IMR-90 (cell line): ENCODE results near the gene WBP11. TPM values are rescaled to one million over a fixed set of nuclear protein-coding genes. Genes with fewer than 3 reads are reported as not detected.
A peak's percentile ranks its signal among the peaks of the same experiment; 100 is the strongest.

ENCODE experiments used
- ATAC-seq: fragments of 200-7000 bp; cut with Tn5 transposase; 2 replicates; pipeline ENCODE4 v1.9.1; 2020; ENCODE audit warnings: low read depth, mild to moderate bottlenecking, moderate library complexity
- Bru-seq: library from RNA; stranded (reverse); fragments of 400-500 nt; gene quantifications from one replicate; lab custom pipeline; 2021; lab: Mats Ljungman, UMichigan
- BruChase-seq, 2 experiments: library from RNA; stranded (reverse); fragments of 400-500 nt; gene quantifications; one replicate each; lab custom pipeline; 2021; lab: Mats Ljungman, UMichigan
- BruUV-seq: library from RNA; stranded (reverse); fragments of 400-500 nt; replicated peaks from 2 replicates; lab custom pipeline; 2021; lab: Mats Ljungman, UMichigan
- CTCF ChIA-PET: fragments of 300-600 bp; formaldehyde crosslinking; extraction: SDS; loops from one replicate; lab custom pipeline; 2021; ENCODE audit warnings: antibody characterized with exemption; lab: Yijun Ruan, JAX
- POLR2A ChIA-PET: fragments of 300-600 bp; sonication (Branson Sonifier 250); formaldehyde crosslinking; loops from one replicate; lab custom pipeline; 2022; ENCODE audit warnings: antibody characterized with exemption; ENCODE audit not compliant: unreplicated experiment; lab: Charles Lee
- DNase-seq: peaks from one replicate; pipeline ENCODE4 v3.0.0; 2013
- H2AFZ ChIP-seq: replicated peaks from 2 replicates; pipeline ENCODE3; 2013; ENCODE audit warnings: low read length, mild to moderate bottlenecking; ENCODE audit not compliant: poor library complexity
- H2AK5ac ChIP-seq: 2 replicates; pipeline ENCODE4 v1.6.1; 2013; ENCODE audit warnings: low read depth, low read length, inconsistent platforms
- H2AK9ac ChIP-seq: replicated peaks from 2 replicates; pipeline ENCODE3; 2013; ENCODE audit warnings: mild to moderate bottlenecking, low read depth, low read length, moderate library complexity; ENCODE audit not compliant: poor library complexity
- H2BK120ac ChIP-seq: 2 replicates; pipeline ENCODE4 v1.6.1; 2013; ENCODE audit warnings: low read depth, low read length, inconsistent platforms
- H2BK15ac ChIP-seq: 3 replicates; pipeline ENCODE4 v1.6.1; 2013; ENCODE audit warnings: low read depth, low read length, inconsistent platforms
- H2BK20ac ChIP-seq: 2 replicates; pipeline ENCODE4 v1.6.1; 2013; ENCODE audit warnings: low read depth, mild to moderate bottlenecking, inconsistent platforms, low read length, moderate library complexity
- H2BK5ac ChIP-seq: 2 replicates; pipeline ENCODE4 v1.6.1; 2013; ENCODE audit warnings: mild to moderate bottlenecking, low read depth, low read length, inconsistent platforms; ENCODE audit not compliant: poor library complexity, severe bottlenecking
- H3K14ac ChIP-seq: replicated peaks from 2 replicates; pipeline ENCODE4 v1.6.1; 2013; ENCODE audit warnings: low read depth, low read length, inconsistent platforms
- H3K18ac ChIP-seq: 2 replicates; pipeline ENCODE4 v1.6.1; 2013; ENCODE audit warnings: low read depth, low read length, control low read depth
- H3K23ac ChIP-seq: 2 replicates; pipeline ENCODE4 v1.6.1; 2013; ENCODE audit warnings: low read depth, low read length, inconsistent platforms
- H3K27ac ChIP-seq: 2 replicates; pipeline ENCODE4 v1.5.1; 2013; ENCODE audit warnings: mild to moderate bottlenecking, control low read depth, low read length; ENCODE audit not compliant: insufficient read depth
- H3K27me3 ChIP-seq: 2 replicates; pipeline ENCODE4 v1.6.1; 2013; ENCODE audit warnings: low read length; ENCODE audit not compliant: control insufficient read depth, insufficient read depth
- H3K36me3 ChIP-seq: 2 replicates; pipeline ENCODE4 v1.6.1; 2013; ENCODE audit warnings: low read length, mixed read lengths; ENCODE audit not compliant: control insufficient read depth, insufficient read depth
- H3K4ac ChIP-seq: 2 replicates; pipeline ENCODE4 v1.6.1; 2013; ENCODE audit warnings: low read depth, low read length, inconsistent platforms
- H3K4me1 ChIP-seq: 2 replicates; pipeline ENCODE4 v1.6.1; 2013; ENCODE audit warnings: low read length, mixed read lengths; ENCODE audit not compliant: control insufficient read depth, insufficient read depth
- H3K4me2 ChIP-seq: 2 replicates; pipeline ENCODE4 v1.6.1; 2013; ENCODE audit warnings: low read depth, mild to moderate bottlenecking, control low read depth, low read length, moderate library complexity
- H3K4me3 ChIP-seq: 2 replicates; pipeline ENCODE4 v1.5.1; 2013; ENCODE audit warnings: low read depth, mild to moderate bottlenecking, control low read depth, low read length, moderate library complexity; ENCODE audit not compliant: insufficient read depth
- H3K56ac ChIP-seq: 2 replicates; pipeline ENCODE4 v1.6.1; 2013; ENCODE audit warnings: low read length, inconsistent platforms; ENCODE audit not compliant: insufficient read depth; ENCODE audit errors: extremely low read depth
- H3K79me1 ChIP-seq, 2 experiments: 2 replicates each; pipeline ENCODE4 v1.6.1; 2013; ENCODE audit warnings: low read length in 2 of 2, inconsistent platforms in 1 of 2, low read depth in 1 of 2
- H3K9ac ChIP-seq: 2 replicates; pipeline ENCODE4 v1.6.1; 2013; ENCODE audit warnings: low read depth, low read length, control low read depth
- H3K9me1 ChIP-seq: 2 replicates; pipeline ENCODE4 v1.6.1; 2013; ENCODE audit warnings: low read length, inconsistent platforms; ENCODE audit not compliant: insufficient read depth
- H3K9me3 ChIP-seq: 2 replicates; pipeline ENCODE4 v1.6.1; 2013; ENCODE audit warnings: low read length; ENCODE audit not compliant: control insufficient read depth, insufficient read depth
- H4K20me1 ChIP-seq: 2 replicates; pipeline ENCODE4 v1.6.1; 2013; ENCODE audit warnings: low read length, inconsistent platforms; ENCODE audit not compliant: insufficient read depth
- H4K5ac ChIP-seq: 2 replicates; pipeline ENCODE4 v1.6.1; 2013; ENCODE audit warnings: mild to moderate bottlenecking, low read depth, low read length, control low read depth
- H4K8ac ChIP-seq, 2 experiments: 2 replicates each; pipeline ENCODE4 v1.6.1; 2013; ENCODE audit warnings: low read depth in 2 of 2, low read length in 2 of 2, control low read depth in 1 of 2, inconsistent platforms in 1 of 2
- H4K91ac ChIP-seq: 2 replicates; pipeline ENCODE4 v1.6.1; 2013; ENCODE audit warnings: low read depth, low read length, inconsistent platforms; ENCODE audit not compliant: insufficient read depth
- BHLHE40 ChIP-seq: fragments of 150-350 bp; IDR thresholded peaks from 2 replicates; pipeline ENCODE4 v1.6.1; 2016; ENCODE audit warnings: mild to moderate bottlenecking, low read depth, low read length
- CEBPB ChIP-seq: IDR thresholded peaks from 2 replicates; pipeline ENCODE4 v1.6.1; 2012; ENCODE audit warnings: low read depth, low read length, improper control_type of control experiment
- ELK1 ChIP-seq: fragments of 150-350 bp; IDR thresholded peaks from 2 replicates; pipeline ENCODE4 v1.6.1; 2016; ENCODE audit warnings: low read depth, mild to moderate bottlenecking, low read length, moderate library complexity, borderline replicate concordance
- MAFK ChIP-seq: IDR thresholded peaks from 2 replicates; pipeline ENCODE4 v1.6.1; 2012; ENCODE audit warnings: low read depth, low read length, improper control_type of control experiment
- MAZ ChIP-seq: IDR thresholded peaks from 2 replicates; pipeline ENCODE4 v1.6.1; 2012; ENCODE audit warnings: low read depth, mild to moderate bottlenecking, low read length, improper control_type of control experiment, moderate library complexity, borderline replicate concordance
- MXI1 ChIP-seq: IDR thresholded peaks from 2 replicates; pipeline ENCODE4 v1.6.1; 2012; ENCODE audit warnings: low read depth, mild to moderate bottlenecking, low read length, moderate library complexity, borderline replicate concordance
- POLR2A ChIP-seq: IDR thresholded peaks from 2 replicates; pipeline ENCODE4 v1.6.1; 2012; ENCODE audit warnings: mild to moderate bottlenecking, low read depth, low read length
- RAD21 ChIP-seq: IDR thresholded peaks from 2 replicates; pipeline ENCODE4 v1.6.1; 2012; ENCODE audit warnings: low read length, improper control_type of control experiment
- RCOR1 ChIP-seq: IDR thresholded peaks from 2 replicates; pipeline ENCODE4 v1.6.1; 2012; ENCODE audit warnings: mild to moderate bottlenecking, low read length, improper control_type of control experiment; ENCODE audit not compliant: insufficient replicate concordance
- WGBS, 2 experiments: methylation state at CpG; one replicate each; pipeline versions ENCODE4 v1.1.5 to v1.1.7; 2013; ENCODE audit warnings: missing lambda C conversion rate in 2 of 2; ENCODE audit not compliant: insufficient read length in 1 of 2; ENCODE audit errors: extremely low coverage in 2 of 2; 5-methylcytosine and 5-hydroxymethylcytosine counted together
- dilution Hi-C: fragments of 300-500 bp; cut with HindIII; formaldehyde crosslinking; loops from one replicate; pipeline ENCODE4 v1.14.3; 2018; ENCODE audit warnings: low sequenced_read_pairs; ENCODE audit not compliant: unreplicated experiment
- in situ Hi-C: fragments of 300-500 bp; cut with MboI; formaldehyde crosslinking; loops from 3 replicates; pipeline ENCODE4 v1.14.3; 2019; ENCODE audit warnings: low sequenced_read_pairs, inconsistent platforms, mixed read lengths
- intact Hi-C: fragments of 100-400 bp; cut with micrococcal nuclease; formaldehyde crosslinking; loops from 2 replicates; pipeline ENCODE4 v1.10.0; 2022
- long read RNA-seq: library from polyadenylated mRNA; unstranded; transcript quantifications from one replicate; pipeline ENCODE4 v2.0.0, GENCODE V29; 2021; ENCODE audit not compliant: unreplicated experiment
- polyA plus RNA-seq, 3 experiments: library from polyadenylated mRNA; depleted of rRNA; stranded (reverse); fragments of >200 nt; gene quantifications; 2 replicates each; pipeline ENCODE4 v1.2.3, GENCODE V29; 2012; ENCODE audit warnings: low replicate concordance in 1 of 3
- total RNA-seq: library from RNA; depleted of rRNA; stranded (reverse); fragments of >200 nt; gene quantifications from 2 replicates; pipeline ENCODE4 v1.2.3, GENCODE V29; 2012; rRNA removed
- TF ChIP-seq, protein P1 (sequence below): conservative IDR thresholded peaks from 2 replicates; pipeline ENCODE4 v1.5.1; 2012; ENCODE audit warnings: mild to moderate bottlenecking, low read depth, low read length, improper control_type of control experiment

The WBP11 gene
- total RNA-seq (2.5 and 3.9 TPM in 2 replicates), polyA plus RNA-seq (2012; rRNA removed) (18.1 and 18.3 TPM in 2 replicates), Bru-seq, nascent RNA (percentile 84 among the genes with signal in this experiment), BruChase-seq, experiment 1, labeled RNA remaining after a 6-hour chase (percentile 81 among the genes with signal in this experiment), BruChase-seq, experiment 2, labeled RNA remaining after a 2-hour chase (percentile 81 among the genes with signal in this experiment)
- 5.3 and 7.4 TPM in 2 replicates for polyA plus RNA-seq (2012; cell fraction: cytosol; rRNA removed)
- 9.1 and 17.6 TPM in 2 replicates for polyA plus RNA-seq (2012; cell fraction: nucleus; rRNA removed; ENCODE audit: low replicate concordance)
- long read RNA-seq, full-length matches to known transcripts, result 4 of 24 reads
- long read RNA-seq, partial matches to known transcripts, result 18 of 24 reads
- long read RNA-seq, other reads (novel, unspliced or antisense), result 2 of 24 reads

GRCh38 chr12:14803011-14803829, at the start of gene WBP11, which contains the start of gene C12orf60:
Gene WBP11 (minus strand): TSS chr12:14803478. CDS start chr12:14801383, 2,095 bp downstream.
Gene C12orf60 (plus strand): TSS chr12:14803670. CDS start chr12:14822936, 19,266 bp downstream.
- H3K4me2 ChIP-seq, result peak within 1 kb of the TSS; percentile 95
- in situ Hi-C loops, result no loop called here
- H2BK120ac ChIP-seq, result peak within 1 kb of the TSS; percentile 44
- H3K56ac ChIP-seq, result peak within 1 kb of the TSS; percentile 97
- no peaks in the 10 kb centered on the region for H4K20me1 ChIP-seq
- peak within 1 kb of the TSS; percentile 90 for H3K14ac ChIP-seq
- H4K5ac ChIP-seq, result peak within 1 kb of the TSS; percentile 42
- CTCF ChIA-PET, result interaction anchor here (1.1 kb wide), 1 partner anchor 41 kb away, joined by 3 read pairs; no protein-coding TSS in a partner anchor
- no peaks in the 10 kb centered on the region for H3K9me1 ChIP-seq
- no peaks in the 10 kb centered on the region for H3K4me1 ChIP-seq
- H4K91ac ChIP-seq, result peak within 1 kb of the TSS; percentile 56
- peak within 1 kb of the TSS; percentile 78 for H2BK5ac ChIP-seq
- 1% methylated on average over 14 of the region's 50 CpGs; no CpG with 5 or more reads in 1 of the 2 experiments for WGBS, 2 experiments
- peak; percentile 99 for ATAC-seq
- H4K8ac ChIP-seq, result peak within 1 kb of the TSS; percentile 69 to 95
- H2BK20ac ChIP-seq, result peak within 1 kb of the TSS; percentile 22; the same call in 1 of the 2 replicates
- POLR2A ChIA-PET, result interaction anchor here (0.6 kb wide), 1 partner anchor 43 kb away, joined by 4 read pairs; no protein-coding TSS in a partner anchor
- intact Hi-C loops, result loop anchor here (1.0 to 2.0 kb wide), 2 partner anchors 29 to 34 kb away; a partner anchor contains a TSS
- DNase-seq, result peak; percentile 99
- BruUV-seq, result TSS peak; percentile 71
- H2BK15ac ChIP-seq, result no peak within 1 kb of the TSS
- peak within 1 kb of the TSS; percentile 44 for H3K18ac ChIP-seq
- peak within 1 kb of the TSS; percentile 82 for H3K27ac ChIP-seq
- dilution Hi-C loops, result no loop called here
- peaks cover 5% of the 10 kb centered on the region for H3K36me3 ChIP-seq
- peak within 1 kb of the TSS; percentile 56 for H3K4ac ChIP-seq
- no peaks in the 10 kb centered on the region for H3K27me3 ChIP-seq
- H3K79me1 ChIP-seq, result peaks cover 4 to 10% of the 10 kb centered on the region in 2 experiments; a peak in 3 of 4 replicates
- H3K23ac ChIP-seq, result peak within 1 kb of the TSS; percentile 89
- H2AK5ac ChIP-seq, result 0 out of 2 replicates have a peak within 1 kb of the TSS, but pooled peaks have one; percentile 13
- H2AFZ ChIP-seq, result peak within 1 kb of the TSS; percentile 89
- no peaks in the 10 kb centered on the region for H3K9me3 ChIP-seq
- H2AK9ac ChIP-seq, result peak within 1 kb of the TSS; percentile 31
- peak within 1 kb of the TSS; percentile 87 for H3K9ac ChIP-seq
- peak within 1 kb of the TSS; percentile 92 for H3K4me3 ChIP-seq
- TF ChIP-seq RCOR1, result no peak
- no peak for TF ChIP-seq ELK1
- TF ChIP-seq MAFK, result no peak
- TF ChIP-seq MAZ, result peak; percentile 14; the same call in 1 of the 2 replicates
- TF ChIP-seq BHLHE40, result no peak
- peak; percentile 57; the same call in 1 of the 2 replicates for TF ChIP-seq MXI1
- peak; percentile 89 for TF ChIP-seq POLR2A
- no peak for TF ChIP-seq RAD21
- TF ChIP-seq, protein P1, sequence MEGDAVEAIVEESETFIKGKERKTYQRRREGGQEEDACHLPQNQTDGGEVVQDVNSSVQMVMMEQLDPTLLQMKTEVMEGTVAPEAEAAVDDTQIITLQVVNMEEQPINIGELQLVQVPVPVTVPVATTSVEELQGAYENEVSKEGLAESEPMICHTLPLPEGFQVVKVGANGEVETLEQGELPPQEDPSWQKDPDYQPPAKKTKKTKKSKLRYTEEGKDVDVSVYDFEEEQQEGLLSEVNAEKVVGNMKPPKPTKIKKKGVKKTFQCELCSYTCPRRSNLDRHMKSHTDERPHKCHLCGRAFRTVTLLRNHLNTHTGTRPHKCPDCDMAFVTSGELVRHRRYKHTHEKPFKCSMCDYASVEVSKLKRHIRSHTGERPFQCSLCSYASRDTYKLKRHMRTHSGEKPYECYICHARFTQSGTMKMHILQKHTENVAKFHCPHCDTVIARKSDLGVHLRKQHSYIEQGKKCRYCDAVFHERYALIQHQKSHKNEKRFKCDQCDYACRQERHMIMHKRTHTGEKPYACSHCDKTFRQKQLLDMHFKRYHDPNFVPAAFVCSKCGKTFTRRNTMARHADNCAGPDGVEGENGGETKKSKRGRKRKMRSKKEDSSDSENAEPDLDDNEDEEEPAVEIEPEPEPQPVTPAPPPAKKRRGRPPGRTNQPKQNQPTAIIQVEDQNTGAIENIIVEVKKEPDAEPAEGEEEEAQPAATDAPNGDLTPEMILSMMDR, result no peak
- peak; percentile 57 for TF ChIP-seq CEBPB
